ENCODE measurements around the gene TDRD7.
A peak's percentile ranks its signal among the peaks of the same experiment; 100 is the strongest.

TDRD7 gene

GRCh38 chr9:97397220-97397619, 14.7 kb upstream of the TDRD7 start:
- no peak overlapping the region for H3K27ac Mint-ChIP-seq
- no peak overlapping the region for H3K4me3 Mint-ChIP-seq
- no peaks in the 10 kb centered on the region for H3K36me3 Mint-ChIP-seq
- DNase-seq (ENCODE audit: low spot score in 2 of 2): no peak
- no peaks in the 10 kb centered on the region for H3K9me3 Mint-ChIP-seq
- ATAC-seq (ENCODE audit: low read depth): no peak
- peaks cover 2% of the 10 kb centered on the region for H3K27me3 Mint-ChIP-seq
- no peaks in the 10 kb centered on the region for H3K4me1 Mint-ChIP-seq

DNA sequence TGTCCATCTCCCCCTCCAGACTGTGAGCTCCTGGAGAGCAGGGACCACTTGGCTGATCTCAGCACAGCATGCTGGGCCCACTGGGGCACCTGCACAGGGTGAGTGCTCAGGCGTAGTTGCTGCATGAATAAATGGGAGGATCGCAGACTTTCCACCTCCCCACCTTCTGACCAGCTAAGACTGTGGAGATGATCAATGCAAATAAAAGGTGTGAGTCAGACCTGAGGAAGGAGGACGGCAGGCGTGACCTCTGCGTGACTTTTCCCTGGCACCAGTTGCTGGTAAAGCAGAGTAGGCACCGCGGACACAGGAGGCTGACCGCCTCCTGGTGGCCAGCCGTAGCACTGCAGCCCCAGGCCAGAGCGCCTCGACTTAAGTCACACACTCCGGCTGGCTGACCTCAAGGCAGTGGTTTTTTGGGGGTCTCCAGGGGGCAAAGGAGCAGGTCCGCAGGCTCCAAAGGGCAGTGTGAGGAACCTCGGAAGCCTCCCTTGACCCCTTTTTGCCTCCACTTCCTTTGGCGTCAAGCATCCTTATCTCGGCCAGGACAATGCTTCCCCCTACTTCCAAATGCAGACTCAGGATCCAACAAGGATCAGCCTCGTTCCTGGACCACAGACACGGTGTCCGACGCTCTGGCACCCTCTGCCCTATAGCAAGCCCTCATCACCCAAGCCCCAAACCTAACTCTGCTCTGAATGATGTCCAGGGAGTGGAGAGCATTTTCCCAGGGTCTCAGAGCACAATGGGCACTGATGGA, 12.7 kb upstream of the TDRD7 start:
- no peak overlapping the region for H3K27ac Mint-ChIP-seq
- H3K4me1 Mint-ChIP-seq: no peaks in the 10 kb centered on the region
- H3K27me3 Mint-ChIP-seq: peaks cover 7% of the 10 kb centered on the region
- H3K36me3 Mint-ChIP-seq: peaks cover 5% of the 10 kb centered on the region
- peaks cover 5% of the 10 kb centered on the region for H3K9me3 Mint-ChIP-seq
- ATAC-seq (ENCODE audit: low read depth): peak; percentile 81
- no peak overlapping the region for H3K4me3 Mint-ChIP-seq
- DNase-seq (ENCODE audit: low spot score in 2 of 2): peak; percentile 68 to 82

GRCh38 chr9:97403746-97404316, 8.1 kb upstream of the TDRD7 start:
- peaks cover 17% of the 10 kb centered on the region for H3K27me3 Mint-ChIP-seq

DNA sequence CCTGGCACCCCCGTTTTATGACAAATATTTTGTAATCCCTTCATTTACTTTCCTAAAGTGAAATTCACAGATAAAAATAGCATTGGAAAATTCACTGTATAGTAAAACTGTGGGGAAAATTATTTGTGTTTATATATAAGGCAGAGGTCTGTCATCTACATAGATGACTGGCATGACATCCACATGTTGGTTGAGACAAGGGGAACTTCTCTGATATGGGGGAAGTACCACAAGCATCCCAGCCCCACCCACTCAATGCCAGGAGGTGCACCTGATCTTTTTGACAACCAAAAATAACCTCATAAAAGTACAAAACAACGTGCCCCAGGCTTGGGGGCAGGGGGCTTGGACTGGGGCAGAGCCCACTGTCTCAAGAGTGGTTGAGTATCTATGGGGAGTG, 6.3 kb upstream of the TDRD7 start:
- Mint-ChIP-seq H3K36me3 (peaks cover 5% of the 10 kb centered on the region), H3K27me3 (peaks cover 18% of the 10 kb centered on the region), H3K4me1 (no peaks in the 10 kb centered on the region), H3K4me3 (no peak overlapping the region), H3K27ac (no peak overlapping the region), H3K9me3 (peaks cover 7% of the 10 kb centered on the region)
- ATAC-seq (ENCODE audit: low read depth) (peak; percentile 93), DNase-seq (ENCODE audit: low spot score in 2 of 2) (no peak)

More at GRCh38 chr9:97403746-97404316, 8.1 kb upstream of the TDRD7 start:
- Mint-ChIP-seq H3K9me3 (peaks cover 7% of the 10 kb centered on the region), H3K4me1 (no peaks in the 10 kb centered on the region), H3K36me3 (peaks cover 5% of the 10 kb centered on the region), H3K27ac (no peak overlapping the region), H3K4me3 (no peak overlapping the region)
- ATAC-seq (ENCODE audit: low read depth) (no peak), DNase-seq (ENCODE audit: low spot score in 2 of 2) (no peak)

DNA sequence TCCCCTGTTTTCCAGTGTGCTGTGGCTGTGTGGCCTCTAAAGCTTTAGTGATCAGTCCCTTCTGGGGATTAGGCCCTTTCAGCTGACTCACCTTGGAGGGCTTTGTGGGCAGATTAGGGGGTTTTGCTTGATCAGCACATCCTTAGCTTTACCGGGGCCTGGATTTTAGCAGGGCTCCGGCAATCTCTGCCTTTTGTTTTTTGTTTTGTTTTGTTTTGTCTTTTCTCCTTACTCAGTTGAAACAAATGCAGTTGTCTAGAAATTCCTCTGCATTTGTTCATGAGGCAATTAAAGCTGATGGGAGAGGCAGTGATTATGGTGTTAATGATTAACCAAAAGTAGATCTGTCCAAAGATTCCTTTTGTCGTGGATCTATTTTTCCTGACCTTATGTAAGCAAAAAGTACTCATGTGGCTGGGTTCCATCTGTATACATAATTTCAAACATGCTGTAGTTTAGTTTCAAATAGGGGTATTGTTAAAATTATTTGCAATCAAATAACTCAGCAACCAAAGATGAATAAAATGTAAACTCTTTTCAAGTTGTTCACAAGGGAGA, 5.2 kb upstream of the TDRD7 start:
- H3K4me3 Mint-ChIP-seq: no peak overlapping the region
- ATAC-seq (ENCODE audit: low read depth) (no peak), DNase-seq (ENCODE audit: low spot score in 2 of 2) (no peak)
- no peak overlapping the region for H3K27ac Mint-ChIP-seq
- H3K9me3 Mint-ChIP-seq: peaks cover 7% of the 10 kb centered on the region
- H3K4me1 Mint-ChIP-seq: peaks cover 3% of the 10 kb centered on the region
- H3K27me3 Mint-ChIP-seq: peaks cover 18% of the 10 kb centered on the region
- H3K36me3 Mint-ChIP-seq: peaks cover 5% of the 10 kb centered on the region

GRCh38 chr9:97408562-97408961, 3.3 kb upstream of the TDRD7 start:
- H3K36me3 Mint-ChIP-seq: peaks cover 4% of the 10 kb centered on the region
- peaks cover 11% of the 10 kb centered on the region for H3K4me1 Mint-ChIP-seq
- H3K27me3 Mint-ChIP-seq: peaks cover 16% of the 10 kb centered on the region
- DNase-seq (ENCODE audit: low spot score in 2 of 2): no peak
- H3K9me3 Mint-ChIP-seq: peaks cover 5% of the 10 kb centered on the region
- no peak overlapping the region for H3K27ac Mint-ChIP-seq
- H3K4me3 Mint-ChIP-seq: no peak overlapping the region
- no peak for ATAC-seq (ENCODE audit: low read depth)

GRCh38 chr9:97411440-97411788, 482 bp upstream of the TDRD7 start:
- peak overlapping the region; percentile 65 for H3K27ac Mint-ChIP-seq
- peaks cover 11% of the 10 kb centered on the region for H3K27me3 Mint-ChIP-seq
- peaks cover 5% of the 10 kb centered on the region for H3K36me3 Mint-ChIP-seq
- DNase-seq (ENCODE audit: low spot score in 2 of 2): no peak
- no peaks in the 10 kb centered on the region for H3K9me3 Mint-ChIP-seq
- peaks cover 20% of the 10 kb centered on the region for H3K4me1 Mint-ChIP-seq
- H3K4me3 Mint-ChIP-seq: peak overlapping the region; percentile 73
- no peak for ATAC-seq (ENCODE audit: low read depth)

DNA sequence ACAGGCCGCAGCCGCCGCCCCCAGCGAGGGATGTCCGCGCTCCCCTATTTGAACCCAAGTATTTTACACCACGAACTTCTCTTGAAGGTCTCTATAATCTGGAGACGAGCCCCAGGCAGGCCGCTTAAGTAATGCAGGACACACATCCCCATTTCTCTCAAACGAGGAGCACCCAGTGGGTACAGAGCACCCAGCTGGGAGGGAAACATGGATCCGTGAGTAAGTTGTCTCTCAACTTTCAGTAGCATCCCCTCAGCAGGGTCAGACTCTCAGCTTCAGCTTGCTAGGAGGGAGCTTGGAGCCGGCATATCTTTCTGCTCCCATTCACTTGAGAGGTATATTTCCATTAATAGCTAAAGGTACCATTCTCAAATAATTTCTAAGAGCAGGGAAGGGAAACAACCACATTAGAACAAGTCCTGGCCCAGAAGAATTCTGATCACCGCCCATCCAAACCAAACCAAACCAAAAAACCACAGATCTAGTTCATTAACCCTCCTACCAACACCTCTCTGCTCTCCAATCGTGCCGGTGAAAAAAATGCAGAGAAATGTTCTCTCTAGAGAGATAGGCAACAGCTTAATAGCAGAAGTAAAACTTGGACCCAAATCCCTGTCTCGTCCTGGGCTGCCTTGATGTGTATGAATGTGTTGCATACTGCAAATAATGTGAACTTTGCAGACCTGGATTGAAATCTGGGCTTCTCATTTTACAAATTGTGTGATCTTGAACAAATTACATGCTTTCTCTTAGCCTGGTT, 910 bp downstream of the TDRD7 start:
- H3K4me3 Mint-ChIP-seq: peak overlapping the region; percentile 73
- no peaks in the 10 kb centered on the region for H3K9me3 Mint-ChIP-seq
- peak overlapping the region; percentile 65 for H3K27ac Mint-ChIP-seq
- peaks cover 28% of the 10 kb centered on the region for H3K4me1 Mint-ChIP-seq
- peaks cover 10% of the 10 kb centered on the region for H3K27me3 Mint-ChIP-seq
- ATAC-seq (ENCODE audit: low read depth) (peak; percentile 26), DNase-seq (ENCODE audit: low spot score in 2 of 2) (peak in 1 of 2 donors; percentile 13)
- peaks cover 7% of the 10 kb centered on the region for H3K36me3 Mint-ChIP-seq

DNA sequence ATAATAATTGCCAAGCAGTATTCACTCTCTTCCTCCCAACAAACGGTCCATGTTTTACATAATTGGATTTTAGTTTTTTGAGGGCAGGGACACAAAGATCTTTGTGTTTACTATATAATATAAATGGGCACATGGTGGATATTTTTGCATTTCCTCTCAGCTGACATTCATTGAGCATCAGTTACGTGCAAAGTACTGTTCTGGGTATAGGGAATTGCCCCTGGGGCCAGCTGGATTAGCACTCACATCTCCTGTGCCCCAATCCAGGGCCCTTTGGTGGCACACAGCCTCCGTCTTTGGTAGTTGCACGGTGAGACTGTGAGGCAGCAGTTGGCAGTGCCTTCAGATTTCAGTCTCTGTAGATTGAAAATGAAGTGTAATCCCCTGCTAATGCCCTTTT, 1.6 kb downstream of the TDRD7 start:
- Mint-ChIP-seq H3K4me3 (peak overlapping the region; percentile 73), H3K4me1 (peaks cover 33% of the 10 kb centered on the region), H3K27me3 (peaks cover 5% of the 10 kb centered on the region), H3K36me3 (peaks cover 7% of the 10 kb centered on the region), H3K9me3 (no peaks in the 10 kb centered on the region), H3K27ac (no peak overlapping the region)
- no peak for ATAC-seq (ENCODE audit: low read depth)
- DNase-seq (ENCODE audit: low spot score in 2 of 2): no peak

GRCh38 chr9:97415146-97415545, 3.2 kb downstream of the TDRD7 start:
- DNase-seq (ENCODE audit: low spot score in 2 of 2) (no peak), ATAC-seq (ENCODE audit: low read depth) (no peak)
- Mint-ChIP-seq H3K27ac (peak overlapping the region; percentile 73), H3K4me1 (peaks cover 43% of the 10 kb centered on the region), H3K4me3 (no peak overlapping the region), H3K27me3 (no peaks in the 10 kb centered on the region), H3K9me3 (no peaks in the 10 kb centered on the region), H3K36me3 (peaks cover 15% of the 10 kb centered on the region)

DNA sequence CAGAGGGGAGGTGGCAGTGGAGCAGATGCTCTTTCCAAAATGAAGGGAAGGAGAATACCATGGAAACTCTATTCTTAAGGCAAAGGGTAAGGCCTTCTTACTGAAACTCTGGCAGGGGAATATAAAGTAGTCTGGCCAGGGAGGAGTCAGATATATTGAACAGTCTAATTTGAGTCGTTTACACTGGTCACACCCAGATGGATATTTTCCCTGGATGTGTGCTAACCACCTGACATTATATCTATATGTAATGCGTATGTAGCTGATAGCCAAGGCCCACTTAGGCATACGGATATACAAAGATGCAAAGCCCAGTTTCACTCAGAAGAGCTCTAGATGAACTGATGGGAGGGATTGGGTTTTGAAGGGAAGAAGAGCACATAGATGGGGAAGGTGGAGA, 7.0 kb downstream of the TDRD7 start:
- peaks cover 3% of the 10 kb centered on the region for H3K9me3 Mint-ChIP-seq
- ATAC-seq (ENCODE audit: low read depth): no peak
- H3K4me1 Mint-ChIP-seq: peaks cover 30% of the 10 kb centered on the region
- no peak for DNase-seq (ENCODE audit: low spot score in 2 of 2)
- H3K27ac Mint-ChIP-seq: no peak overlapping the region
- no peak overlapping the region for H3K4me3 Mint-ChIP-seq
- H3K27me3 Mint-ChIP-seq: no peaks in the 10 kb centered on the region
- H3K36me3 Mint-ChIP-seq: peaks cover 24% of the 10 kb centered on the region

DNA sequence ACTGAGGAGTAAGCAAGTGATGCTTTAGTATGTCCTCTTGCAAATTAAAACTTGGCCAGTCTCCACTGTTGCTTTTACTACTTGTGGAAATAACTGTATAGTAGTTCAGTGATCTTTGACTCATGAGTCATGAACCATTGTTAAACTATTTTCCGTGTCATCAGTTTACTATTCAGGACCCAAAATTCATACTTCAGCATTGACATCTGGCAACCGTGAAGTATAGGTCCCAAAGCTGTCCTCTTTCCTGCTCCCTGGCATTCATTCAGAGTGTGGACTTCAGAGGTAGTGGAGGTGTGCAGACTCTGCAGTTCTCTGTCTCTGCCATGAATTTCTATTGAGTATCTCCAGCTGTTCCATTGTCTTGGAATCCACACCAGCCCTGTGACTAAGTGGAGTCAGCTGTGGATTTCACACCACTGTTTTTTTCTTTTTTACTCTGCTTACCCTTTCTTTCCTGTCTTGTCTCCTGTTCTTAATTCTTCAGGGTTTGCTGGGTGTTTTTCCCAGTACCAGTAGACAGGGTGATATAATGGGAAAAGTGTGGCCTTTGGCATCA, 7.5 kb downstream of the TDRD7 start:
- no peak overlapping the region for H3K27ac Mint-ChIP-seq
- peaks cover 5% of the 10 kb centered on the region for H3K9me3 Mint-ChIP-seq
- peaks cover 27% of the 10 kb centered on the region for H3K36me3 Mint-ChIP-seq
- H3K4me3 Mint-ChIP-seq: no peak overlapping the region
- H3K27me3 Mint-ChIP-seq: no peaks in the 10 kb centered on the region
- peaks cover 32% of the 10 kb centered on the region for H3K4me1 Mint-ChIP-seq
- DNase-seq (ENCODE audit: low spot score in 2 of 2) (no peak), ATAC-seq (ENCODE audit: low read depth) (no peak)

GRCh38 chr9:97425336-97425972, 13.6 kb downstream of the TDRD7 start:
- no peak for ATAC-seq (ENCODE audit: low read depth)
- Mint-ChIP-seq H3K4me1 (peaks cover 11% of the 10 kb centered on the region), H3K27ac (no peak overlapping the region), H3K4me3 (no peak overlapping the region), H3K27me3 (no peaks in the 10 kb centered on the region), H3K9me3 (peaks cover 5% of the 10 kb centered on the region), H3K36me3 (peaks cover 37% of the 10 kb centered on the region)
- no peak for DNase-seq (ENCODE audit: low spot score in 2 of 2)
